B cell (primary cell): Measurements from ENCODE around the gene CLEC6A.

Source experiments
- CTCF ChIP-seq: fragments of 200-600 bp; IDR thresholded peaks from one replicate; pipeline ENCODE4 v1.8.0; 2022; ENCODE audit warnings: antibody characterized with exemption, mild to moderate bottlenecking
- EZH2 ChIP-seq: IDR thresholded peaks from 2 replicates; pipeline ENCODE4 v1.6.1; 2012; ENCODE audit warnings: borderline replicate concordance, low read depth, mild to moderate bottlenecking, moderate library complexity, low read length; ENCODE audit not compliant: insufficient read depth, poor library complexity, severe bottlenecking

- TF ChIP-seq CTCF (no peak), EZH2 (no peak)
Measured at GRCh38 chr12:8445731-8446130, 10.0 kb upstream of the CLEC6A start.
